NB4 (cell line): ENCODE measurements around the gene LRRC3B.

ENCODE experiments used
- POLR2A ChIP-seq: IDR thresholded peaks from 2 replicates; pipeline ENCODE4 v1.6.1; 2011; ENCODE audit warnings: mild to moderate bottlenecking; ENCODE audit not compliant: insufficient read length; ENCODE audit errors: extremely low read depth
- TF ChIP-seq, protein P1 (sequence below): IDR thresholded peaks from one replicate; pipeline ENCODE4 v1.5.1; 2012; ENCODE audit warnings: low read depth, low read length

DNA sequence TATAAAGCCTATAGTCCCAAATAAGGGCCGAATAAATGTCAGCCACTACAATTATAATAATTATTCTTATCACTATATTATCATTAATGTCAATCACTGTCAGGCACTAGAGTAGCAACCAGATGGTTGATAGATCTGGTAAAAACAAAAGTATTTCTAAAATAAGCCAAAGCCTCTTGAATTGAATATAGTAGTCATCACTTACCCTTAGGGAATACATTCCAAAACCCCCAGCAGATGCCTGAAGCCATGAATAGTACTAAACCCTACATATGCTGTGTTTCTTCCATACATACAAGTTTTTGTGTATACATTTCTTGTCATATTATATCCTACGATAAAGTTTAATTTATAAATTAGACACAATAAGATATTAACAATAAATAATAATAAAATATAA is 59.1 kb downstream of the LRRC3B start:
- TF ChIP-seq POLR2A, result no peak
- TF ChIP-seq, protein P1, sequence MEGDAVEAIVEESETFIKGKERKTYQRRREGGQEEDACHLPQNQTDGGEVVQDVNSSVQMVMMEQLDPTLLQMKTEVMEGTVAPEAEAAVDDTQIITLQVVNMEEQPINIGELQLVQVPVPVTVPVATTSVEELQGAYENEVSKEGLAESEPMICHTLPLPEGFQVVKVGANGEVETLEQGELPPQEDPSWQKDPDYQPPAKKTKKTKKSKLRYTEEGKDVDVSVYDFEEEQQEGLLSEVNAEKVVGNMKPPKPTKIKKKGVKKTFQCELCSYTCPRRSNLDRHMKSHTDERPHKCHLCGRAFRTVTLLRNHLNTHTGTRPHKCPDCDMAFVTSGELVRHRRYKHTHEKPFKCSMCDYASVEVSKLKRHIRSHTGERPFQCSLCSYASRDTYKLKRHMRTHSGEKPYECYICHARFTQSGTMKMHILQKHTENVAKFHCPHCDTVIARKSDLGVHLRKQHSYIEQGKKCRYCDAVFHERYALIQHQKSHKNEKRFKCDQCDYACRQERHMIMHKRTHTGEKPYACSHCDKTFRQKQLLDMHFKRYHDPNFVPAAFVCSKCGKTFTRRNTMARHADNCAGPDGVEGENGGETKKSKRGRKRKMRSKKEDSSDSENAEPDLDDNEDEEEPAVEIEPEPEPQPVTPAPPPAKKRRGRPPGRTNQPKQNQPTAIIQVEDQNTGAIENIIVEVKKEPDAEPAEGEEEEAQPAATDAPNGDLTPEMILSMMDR, result no peak
